AG09319 (cell line): ENCODE data around the gene GALNT2.

ENCODE experiments used
- DNase-seq: peaks from one replicate; pipeline ENCODE4 v3.0.0-alpha.2; 2010; ENCODE audit warnings: low read depth; ENCODE audit errors: extremely low read depth
- TF ChIP-seq, protein P1 (sequence below): IDR thresholded peaks from 2 replicates; pipeline ENCODE4 v1.5.1; 2011; ENCODE audit warnings: low read depth, mild to moderate bottlenecking, inconsistent platforms, low read length, moderate library complexity

GALNT2 gene

DNA sequence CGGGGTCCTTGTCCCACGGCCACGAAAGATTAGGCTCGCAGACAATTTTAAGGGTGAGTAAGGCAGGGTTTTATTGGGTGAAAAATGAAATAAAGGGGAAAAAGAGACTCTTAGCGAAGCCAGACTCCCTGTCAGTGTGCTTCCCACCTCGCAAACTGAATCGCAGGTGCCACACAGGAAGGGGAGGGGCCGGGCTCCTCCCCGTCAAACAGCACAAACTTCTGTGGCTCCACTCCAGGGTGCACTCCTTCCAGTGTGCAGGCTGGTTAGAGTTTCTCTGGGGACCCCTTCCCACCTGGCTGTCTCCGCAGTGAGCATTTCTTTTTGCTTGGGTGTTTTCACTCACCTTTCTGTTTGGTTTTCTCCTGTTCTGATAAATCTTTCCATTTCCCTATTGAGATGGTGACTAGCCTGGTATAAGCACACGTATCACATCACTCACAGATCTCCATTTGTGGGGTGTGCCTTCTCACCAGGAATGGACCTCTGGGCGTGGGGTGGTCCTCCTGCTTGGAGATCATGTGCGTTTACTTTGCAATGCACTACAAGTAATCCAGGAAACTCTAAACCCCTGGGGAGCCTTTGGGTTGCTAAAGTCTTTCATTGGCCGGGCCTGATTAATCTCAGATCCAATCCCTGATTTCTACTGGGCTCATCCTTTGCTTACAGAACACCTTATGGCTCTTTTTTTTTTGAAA lies 37.6 kb upstream of the GALNT2 start:
- TF ChIP-seq, protein P1, sequence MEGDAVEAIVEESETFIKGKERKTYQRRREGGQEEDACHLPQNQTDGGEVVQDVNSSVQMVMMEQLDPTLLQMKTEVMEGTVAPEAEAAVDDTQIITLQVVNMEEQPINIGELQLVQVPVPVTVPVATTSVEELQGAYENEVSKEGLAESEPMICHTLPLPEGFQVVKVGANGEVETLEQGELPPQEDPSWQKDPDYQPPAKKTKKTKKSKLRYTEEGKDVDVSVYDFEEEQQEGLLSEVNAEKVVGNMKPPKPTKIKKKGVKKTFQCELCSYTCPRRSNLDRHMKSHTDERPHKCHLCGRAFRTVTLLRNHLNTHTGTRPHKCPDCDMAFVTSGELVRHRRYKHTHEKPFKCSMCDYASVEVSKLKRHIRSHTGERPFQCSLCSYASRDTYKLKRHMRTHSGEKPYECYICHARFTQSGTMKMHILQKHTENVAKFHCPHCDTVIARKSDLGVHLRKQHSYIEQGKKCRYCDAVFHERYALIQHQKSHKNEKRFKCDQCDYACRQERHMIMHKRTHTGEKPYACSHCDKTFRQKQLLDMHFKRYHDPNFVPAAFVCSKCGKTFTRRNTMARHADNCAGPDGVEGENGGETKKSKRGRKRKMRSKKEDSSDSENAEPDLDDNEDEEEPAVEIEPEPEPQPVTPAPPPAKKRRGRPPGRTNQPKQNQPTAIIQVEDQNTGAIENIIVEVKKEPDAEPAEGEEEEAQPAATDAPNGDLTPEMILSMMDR: no peak
- DNase-seq: no peak

DNA sequence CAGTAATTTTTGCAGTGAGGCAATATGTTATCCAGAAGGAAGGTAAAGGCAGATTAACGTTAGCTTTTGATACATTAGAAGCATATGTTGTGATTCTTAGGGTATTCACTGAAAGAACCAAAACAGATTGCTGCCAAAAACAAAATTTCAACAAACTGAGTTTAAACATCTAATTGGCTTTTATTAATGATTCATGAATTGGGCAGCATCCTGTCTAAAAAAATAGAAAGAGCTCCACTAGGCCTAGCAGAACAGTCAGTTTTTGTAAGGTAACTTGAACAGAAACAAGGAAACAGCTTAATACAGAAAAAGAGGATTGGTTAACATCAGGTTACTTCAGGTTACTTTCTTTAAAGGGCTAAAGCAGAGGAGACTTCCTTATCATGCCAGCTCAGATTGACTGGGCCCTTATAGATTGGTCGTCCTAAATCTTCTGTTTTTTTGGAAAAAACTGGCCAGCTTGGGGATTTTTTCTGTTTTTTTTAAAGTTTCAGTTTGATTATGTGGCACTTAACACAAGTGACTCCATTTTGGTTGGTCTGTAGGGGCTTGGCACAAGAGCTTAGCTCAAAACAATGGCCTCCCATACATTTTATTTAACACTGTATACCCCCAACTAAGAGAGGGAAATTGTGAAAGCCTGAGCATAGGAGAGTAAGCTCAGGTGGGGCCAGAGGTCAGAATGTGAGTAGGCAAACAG lies 36.8 kb upstream of the GALNT2 start:
- no peak for DNase-seq
- TF ChIP-seq, protein P1: no peak

DNA sequence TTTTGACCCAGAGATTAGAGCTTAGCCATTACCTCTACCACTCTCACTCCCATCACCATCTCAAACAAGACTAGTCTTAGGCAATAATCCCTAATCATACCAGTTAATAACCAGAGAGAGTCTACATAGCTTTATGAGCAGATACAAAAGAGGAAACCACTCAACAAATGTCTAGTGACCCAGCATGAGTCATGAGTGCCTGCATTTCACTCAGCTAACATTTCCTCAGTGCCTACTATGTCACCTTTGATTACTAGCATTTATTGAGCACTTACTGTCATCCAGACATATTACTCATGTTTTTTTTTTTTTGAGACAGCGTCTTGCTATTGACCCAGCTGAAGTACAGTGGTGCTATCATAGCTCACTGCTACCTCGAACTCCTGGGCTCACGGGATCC lies 35.9 kb upstream of the GALNT2 start:
- no peak for DNase-seq
- TF ChIP-seq, protein P1: no peak

DNA sequence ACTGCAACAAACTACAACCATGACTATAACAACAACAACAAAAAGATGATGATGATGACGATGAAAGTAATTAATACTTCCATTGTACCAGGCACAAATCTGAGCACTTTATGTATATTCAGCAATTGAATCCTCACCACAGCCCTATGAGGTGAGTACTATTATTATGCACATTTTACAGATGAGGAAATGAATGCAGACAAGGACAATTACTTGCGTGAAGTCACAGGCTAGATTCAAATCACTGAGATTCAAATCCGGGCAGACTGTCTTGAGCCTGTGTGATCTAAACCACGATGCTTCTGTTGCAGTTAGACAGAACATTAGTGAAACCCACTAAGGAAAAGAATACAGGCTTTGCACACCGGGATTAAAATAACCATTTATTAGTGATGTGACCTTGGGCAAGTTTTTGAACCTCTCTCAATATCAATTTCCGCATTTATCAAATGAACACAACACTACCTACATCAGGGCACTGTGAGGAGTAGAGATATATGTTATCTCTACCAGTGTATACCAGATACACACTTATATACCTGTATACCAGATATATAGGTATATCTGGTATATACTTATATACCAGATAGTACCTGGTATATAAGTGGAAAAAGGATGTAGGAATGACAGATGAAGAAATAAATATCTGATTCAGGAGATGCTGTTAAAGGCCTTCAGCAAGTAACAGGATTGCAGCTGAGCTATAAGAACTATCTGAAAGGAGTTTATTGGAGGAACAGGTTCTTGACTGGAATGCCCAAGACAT lies 34.3 kb upstream of the GALNT2 start:
- TF ChIP-seq, protein P1: no peak
- no peak for DNase-seq

DNA sequence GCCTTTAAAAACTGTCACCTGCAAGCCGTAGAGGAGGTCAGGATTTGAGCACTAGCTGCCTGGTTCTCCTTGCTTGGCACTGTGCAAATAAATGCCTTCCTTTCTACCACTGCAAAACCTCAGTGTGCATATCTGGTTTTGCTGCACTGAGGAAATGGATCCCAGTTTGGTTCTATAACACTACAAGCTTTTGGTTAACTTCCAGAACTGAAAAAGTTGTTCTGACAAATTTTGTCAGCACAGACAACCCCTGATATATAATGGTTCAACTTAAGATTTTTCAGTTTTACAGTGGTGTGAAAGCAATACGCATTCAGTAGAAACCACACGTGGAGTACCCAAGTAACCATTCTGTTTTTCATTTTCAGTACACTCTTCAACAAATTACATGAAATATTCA lies 29.8 kb upstream of the GALNT2 start:
- TF ChIP-seq, protein P1: no peak
- DNase-seq: no peak

DNA sequence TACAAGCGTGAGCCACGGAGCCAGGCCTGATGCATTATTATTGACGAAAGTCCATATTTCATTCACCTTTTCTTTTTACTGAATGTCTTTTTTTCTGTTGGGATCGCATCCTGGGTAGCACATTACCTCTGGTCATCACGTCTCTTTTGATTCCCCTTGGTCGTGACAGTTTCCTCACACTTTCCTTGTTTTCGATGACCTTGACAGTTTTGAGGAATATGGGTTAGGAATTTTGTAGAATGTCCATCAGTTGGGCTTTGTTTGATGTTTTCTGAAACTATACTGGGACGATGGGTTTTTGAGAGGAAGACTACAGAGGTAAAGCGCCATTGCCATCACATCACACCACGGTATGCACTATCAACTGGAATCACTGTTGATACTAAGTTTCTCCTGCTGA lies 26.6 kb upstream of the GALNT2 start:
- TF ChIP-seq, protein P1: no peak
- no peak for DNase-seq

DNA sequence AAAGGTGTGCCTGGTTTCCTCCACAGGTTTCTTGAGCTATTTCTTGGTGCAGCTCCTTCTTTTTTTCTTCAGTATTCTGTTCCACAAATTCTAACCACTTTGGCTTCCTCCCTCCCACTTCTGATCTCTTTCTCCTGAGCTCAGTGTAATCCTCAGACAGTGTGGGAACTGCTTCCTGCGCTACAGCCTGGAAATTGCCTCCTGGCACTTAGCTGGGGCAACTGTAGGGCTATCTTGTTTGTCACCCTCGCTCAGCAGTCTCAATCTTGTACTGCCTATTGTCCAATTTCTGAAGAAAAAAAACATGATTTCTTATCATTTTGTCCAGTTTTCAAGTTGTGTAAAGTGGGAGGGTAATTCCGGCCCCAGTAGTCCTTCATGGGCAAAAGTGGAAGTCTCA lies 24.0 kb upstream of the GALNT2 start:
- DNase-seq: no peak
- TF ChIP-seq, protein P1: no peak
